IPS-NIHi11 (cell line): Measurements from ENCODE around the gene ATG16L1.
"Not testable (repeated sequence)": the region's sequence is repeated elsewhere in the genome, so short reads cannot be mapped to it uniquely, and the experiment has no call there.

Experiments
- DNase-seq: peaks from one replicate; pipeline ENCODE4 v3.0.0; 2012; ENCODE audit warnings: mixed read lengths, low spot score

ATG16L1 gene

GRCh38 chr2:233334915-233335314 lies 83.4 kb downstream of the ATG16L1 start:
- no peak for DNase-seq

GRCh38 chr2:233336091-233336490 lies 84.6 kb downstream of the ATG16L1 start:
- DNase-seq = not testable (repeated sequence)

GRCh38 chr2:233336541-233336940 lies 85.1 kb downstream of the ATG16L1 start:
- no peak for DNase-seq

GRCh38 chr2:233338046-233338445 lies 86.6 kb downstream of the ATG16L1 start:
- DNase-seq = no peak

GRCh38 chr2:233338812-233339368 lies 87.4 kb downstream of the ATG16L1 start:
- no peak for DNase-seq

GRCh38 chr2:233339427-233339826 lies 88.0 kb downstream of the ATG16L1 start:
- no peak for DNase-seq

- no peak for DNase-seq
These were observed 89.8 kb downstream of the ATG16L1 start for GRCh38 chr2:233341296-233341695.

- DNase-seq = no peak
These were observed 90.8 kb downstream of the ATG16L1 start for GRCh38 chr2:233342301-233342700.

- no peak for DNase-seq
These were observed 91.8 kb downstream of the ATG16L1 start for GRCh38 chr2:233343171-233343705.
